Endometrial microvascular endothelial cells (primary cell): ENCODE results near the gene CTU2. TPM values are rescaled to one million over a fixed set of nuclear protein-coding genes. Genes with fewer than 3 reads are reported as not detected.
"Not testable (repeated sequence)": the region's sequence is repeated elsewhere in the genome, so short reads cannot be mapped to it uniquely, and the experiment has no call there.

Experiments
- in situ Hi-C: cut with HindIII; loops from 2 replicates; pipeline ENCODE4 v1.10.0; 2017; ENCODE audit warnings: low sequenced_read_pairs, low pct_unique_long_range_greater_than_20kb; ENCODE audit errors: inconsistent ontology term
- total RNA-seq: library from RNA; depleted of rRNA; stranded (reverse); fragments of >200 nt; gene quantifications from one replicate; pipeline ENCODE4 v1.2.3, GENCODE V29; 2015; ENCODE audit errors: inconsistent ontology term

CTU2 gene
- 21.9 TPM for total RNA-seq

DNA sequence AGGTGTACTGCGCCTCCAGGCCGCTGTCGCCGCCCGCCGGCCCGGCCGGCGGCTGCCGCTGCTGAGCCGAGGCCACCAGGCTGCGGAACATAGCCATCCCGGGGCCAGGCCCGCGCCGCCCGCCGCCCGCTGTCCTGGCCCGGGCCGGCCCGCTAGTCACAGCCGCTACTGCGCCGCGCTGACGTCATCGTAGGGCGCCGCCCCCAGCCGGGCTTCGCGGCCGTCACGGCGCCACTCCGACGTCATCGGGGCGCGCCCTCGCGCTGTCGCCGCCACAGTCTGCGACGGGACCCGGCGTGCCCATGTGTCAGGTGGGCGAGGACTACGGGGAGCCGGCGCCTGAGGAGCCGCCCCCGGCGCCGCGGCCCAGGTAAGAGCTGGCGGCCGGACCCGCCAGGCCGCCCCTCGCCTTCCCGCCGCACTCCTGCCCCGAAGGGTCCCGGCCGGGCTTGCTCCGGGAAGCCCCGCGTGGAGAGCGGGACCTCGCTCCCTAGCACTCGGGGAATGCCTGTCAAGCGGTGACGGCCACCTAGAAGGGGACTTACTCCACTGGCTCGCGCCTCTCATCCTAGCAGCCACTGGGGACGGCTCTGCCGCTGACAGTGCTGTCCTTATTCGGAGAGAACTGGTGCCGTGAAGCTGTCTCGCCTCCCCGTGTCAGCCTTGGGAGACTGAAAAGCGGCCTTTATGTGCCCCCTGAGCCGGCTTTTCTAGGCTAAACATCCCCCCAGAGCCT, at the start of gene CTU2, which contains the start of gene RNF166:
TSS of gene CTU2 (plus strand) at position 275 of the 736 bp plus-strand sequence. CDS start at position 303, 28 bp downstream.
TSS of gene RNF166 (minus strand) at position 180 of the 736 bp plus-strand sequence. CDS start at position 97, 83 bp downstream.
- in situ Hi-C loops = no loop called here

DNA sequence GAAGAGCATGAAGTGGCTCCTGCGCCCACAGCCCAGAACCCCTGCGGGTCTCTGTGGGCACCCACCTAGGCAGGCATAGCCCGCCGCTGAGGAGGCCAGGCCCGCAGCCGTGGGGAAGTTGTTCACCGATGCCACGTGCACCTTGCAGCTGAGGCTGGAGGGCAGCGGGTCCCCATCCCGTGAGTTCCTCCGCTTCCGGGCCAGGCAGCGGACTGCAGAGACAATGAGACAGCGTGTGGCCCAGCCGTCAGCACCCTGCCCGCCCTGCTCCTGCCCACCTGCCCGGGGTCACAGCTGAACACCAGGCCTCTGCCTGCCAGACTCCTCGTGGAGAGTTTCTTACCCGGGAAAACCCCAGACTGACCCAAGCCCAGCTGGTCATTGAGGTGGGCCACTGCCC, 48.9 kb upstream of the CTU2 start:
- in situ Hi-C loops = no loop called here

DNA sequence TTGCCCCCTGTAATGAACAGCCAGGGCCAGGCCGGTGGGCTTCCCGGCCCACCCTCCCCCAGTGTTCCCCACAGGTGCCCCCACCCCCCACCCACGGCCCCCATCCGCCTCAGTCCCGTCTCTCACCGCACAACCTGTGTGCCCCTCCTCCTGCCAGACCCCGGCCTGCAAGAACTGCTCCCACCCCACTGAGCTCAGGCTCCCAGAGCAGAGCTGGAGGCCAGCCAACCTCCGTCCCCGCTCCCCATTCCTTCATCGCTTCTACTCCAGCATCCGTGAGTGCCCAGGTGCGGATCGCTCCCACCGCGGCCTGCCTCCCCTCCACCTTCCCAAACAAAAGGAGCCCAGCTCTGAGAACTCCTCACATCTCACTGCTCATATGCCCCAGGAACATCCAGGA, 47.6 kb upstream of the CTU2 start:
- in situ Hi-C loops = no loop called here

DNA sequence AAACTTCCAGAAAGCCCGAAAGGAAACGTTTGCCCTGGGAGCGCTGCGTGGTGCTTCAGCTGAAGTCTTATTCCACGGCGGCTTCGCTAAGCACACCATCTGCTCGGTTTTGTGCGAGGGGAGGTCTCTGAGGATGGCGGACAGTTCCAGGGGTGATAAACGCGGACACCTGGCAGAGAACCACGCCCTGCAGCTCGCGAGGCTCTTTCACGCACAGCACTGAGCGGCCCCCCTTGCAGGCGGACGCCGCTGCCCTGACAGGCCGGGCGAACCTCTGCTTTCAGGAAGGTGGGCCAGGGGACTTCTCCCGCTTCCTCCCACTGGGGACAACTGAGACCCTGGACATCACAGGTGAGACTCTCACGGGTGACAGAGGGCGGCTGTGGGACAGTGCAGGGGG, 47.1 kb upstream of the CTU2 start:
- in situ Hi-C loops = no loop called here

DNA sequence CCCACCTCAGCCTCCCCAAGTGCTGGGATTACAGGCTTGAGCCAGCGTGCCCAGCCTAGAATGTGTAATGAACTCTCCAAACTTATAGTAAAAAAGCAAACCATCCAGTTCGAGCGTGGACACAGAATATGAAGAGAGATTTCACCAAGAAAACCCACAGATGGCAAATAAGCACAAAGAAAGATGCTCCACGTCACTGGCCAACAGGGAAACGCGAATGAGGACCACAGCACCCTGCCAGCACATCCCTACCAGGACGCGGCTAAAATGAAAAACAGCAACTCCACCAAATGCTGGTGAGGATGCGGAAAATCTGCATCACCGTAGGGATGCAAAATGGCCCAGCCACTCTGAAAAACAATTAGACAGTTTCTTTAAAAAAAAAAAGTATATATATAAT, 44.8 kb upstream of the CTU2 start:
- in situ Hi-C loops = no loop called here

DNA sequence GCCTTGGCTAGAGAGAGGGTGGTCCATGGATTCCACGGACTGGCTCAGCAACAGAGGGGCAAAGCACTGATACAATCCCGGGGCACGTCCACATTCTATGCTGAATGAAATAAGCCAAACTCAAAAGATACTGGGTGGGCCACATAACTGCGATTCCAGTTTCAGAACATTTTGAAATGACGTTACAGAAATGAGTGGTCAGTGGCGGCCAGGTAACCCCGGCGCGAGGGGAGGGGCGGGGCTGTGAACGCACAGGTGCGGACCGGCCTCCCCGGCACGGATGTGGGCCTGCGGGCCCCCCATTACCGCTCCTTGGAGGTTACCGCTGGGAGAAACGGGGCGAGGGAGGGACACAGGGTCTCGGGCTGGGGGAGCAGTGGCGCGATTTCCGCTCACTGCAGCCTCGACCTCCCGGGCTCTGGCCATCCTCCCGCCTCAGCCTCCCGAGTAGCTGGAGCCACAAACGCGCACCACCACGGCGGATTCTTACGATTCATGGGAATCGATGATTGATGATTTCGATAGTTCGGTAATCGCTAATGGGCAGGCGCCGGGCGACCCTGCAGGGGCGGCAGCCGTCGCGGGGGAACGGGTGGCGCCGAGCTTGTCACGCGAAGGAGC, 44.0 kb upstream of the CTU2 start:
- in situ Hi-C loops = no loop called here

DNA sequence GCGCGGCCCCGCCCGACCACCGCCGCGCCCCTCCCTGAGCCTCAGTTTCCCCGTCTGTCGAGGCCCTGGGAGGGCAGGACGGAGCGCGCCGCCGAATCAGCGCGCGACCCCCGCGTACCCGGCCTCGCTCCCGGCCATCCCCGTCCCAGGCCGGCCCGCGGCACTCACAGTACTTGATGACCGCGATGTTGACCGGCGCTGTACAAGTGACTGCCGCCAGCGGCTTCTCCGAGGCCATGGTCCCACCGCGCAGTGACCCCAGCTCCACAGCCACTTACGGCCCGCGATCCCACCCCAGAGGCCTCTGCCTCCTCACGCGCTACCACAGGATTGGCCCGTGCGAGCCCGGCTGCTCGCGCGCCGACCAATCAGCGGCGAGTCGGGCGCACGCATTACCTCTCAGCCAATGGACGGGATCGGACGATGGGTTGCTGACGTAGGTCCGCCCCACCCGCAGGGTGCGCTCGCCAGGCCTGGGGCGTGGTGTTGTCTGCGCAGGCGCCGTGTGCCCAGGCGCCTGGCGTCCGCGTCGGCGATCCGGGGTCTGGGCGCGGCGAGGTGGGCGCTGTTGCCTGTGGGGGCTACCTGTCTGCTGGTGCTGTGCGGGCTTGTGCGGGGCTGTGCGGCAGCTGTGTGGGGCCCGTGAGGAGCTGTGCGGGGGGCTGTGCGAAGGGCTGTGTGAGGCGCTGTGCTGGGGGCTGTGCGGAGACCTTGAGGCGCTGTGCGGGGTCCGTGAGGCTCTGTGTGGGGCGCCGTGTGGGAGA, 43.3 kb upstream of the CTU2 start, which contains the start of gene MVD:
TSS of gene MVD (minus strand) at position 249 of the 764 bp plus-strand sequence. CDS start at position 238, 11 bp downstream.
- in situ Hi-C loops = no loop called here

DNA sequence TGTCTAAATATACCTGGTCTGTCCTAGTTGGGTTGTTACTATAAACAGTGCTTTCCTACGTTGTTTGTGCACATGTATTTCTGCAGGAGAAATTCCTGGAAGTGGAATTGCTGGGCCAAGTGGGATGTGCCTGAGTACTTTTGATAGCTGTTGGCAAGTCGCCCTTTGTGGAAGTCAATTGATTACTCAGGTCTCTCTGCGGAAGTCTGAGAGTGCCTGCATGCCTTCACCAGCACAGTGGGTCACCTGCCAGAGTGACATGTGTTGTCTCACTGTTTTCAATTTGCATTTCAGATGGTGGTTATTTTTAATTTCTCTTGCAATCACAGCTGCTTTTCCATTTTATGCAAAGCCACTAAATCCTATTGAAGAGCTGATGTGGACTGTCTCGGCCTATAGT, 41.2 kb upstream of the CTU2 start:
- in situ Hi-C loops = no loop called here

DNA sequence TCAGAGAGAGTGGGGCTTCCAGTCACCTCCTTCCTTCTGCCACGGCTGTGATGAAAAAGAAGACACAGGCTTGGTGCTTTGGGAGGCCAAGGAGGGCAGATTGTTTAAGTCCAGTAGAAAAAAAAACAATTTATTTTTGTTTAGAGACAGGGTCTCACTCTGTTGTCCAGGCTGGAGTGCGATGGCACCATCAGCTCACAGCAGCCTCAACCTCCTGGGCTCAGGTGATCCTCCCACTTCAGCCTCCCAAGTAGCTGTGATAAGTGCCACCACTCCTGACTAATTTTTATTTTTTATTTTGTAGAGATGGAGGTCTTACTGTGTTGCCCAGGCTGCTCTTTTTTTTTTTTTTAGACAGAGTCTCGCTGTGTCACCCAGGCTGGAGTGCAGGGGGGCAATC, 40.7 kb upstream of the CTU2 start:
- in situ Hi-C loops = no loop called here

DNA sequence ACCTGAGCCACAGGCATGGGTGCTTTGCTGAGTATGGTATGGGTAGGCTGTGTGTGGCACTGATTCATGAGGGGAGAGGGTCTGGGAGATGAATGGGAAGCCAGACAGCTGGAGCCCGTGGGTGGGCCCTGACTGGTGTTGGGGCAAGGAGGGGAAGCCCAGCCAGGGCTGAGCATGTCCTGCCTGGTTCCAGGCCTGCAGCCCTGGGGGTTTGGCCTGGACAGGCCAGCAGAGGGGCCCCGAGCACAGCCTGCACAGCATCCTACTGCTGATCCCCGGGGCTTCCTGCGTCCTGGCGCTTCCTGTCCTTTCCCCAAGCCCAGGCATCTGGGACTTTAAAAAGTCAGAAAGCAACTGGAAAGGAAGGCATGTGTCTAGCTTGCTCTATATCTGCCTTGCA, 38.8 kb upstream of the CTU2 start:
- in situ Hi-C loops = no loop called here

DNA sequence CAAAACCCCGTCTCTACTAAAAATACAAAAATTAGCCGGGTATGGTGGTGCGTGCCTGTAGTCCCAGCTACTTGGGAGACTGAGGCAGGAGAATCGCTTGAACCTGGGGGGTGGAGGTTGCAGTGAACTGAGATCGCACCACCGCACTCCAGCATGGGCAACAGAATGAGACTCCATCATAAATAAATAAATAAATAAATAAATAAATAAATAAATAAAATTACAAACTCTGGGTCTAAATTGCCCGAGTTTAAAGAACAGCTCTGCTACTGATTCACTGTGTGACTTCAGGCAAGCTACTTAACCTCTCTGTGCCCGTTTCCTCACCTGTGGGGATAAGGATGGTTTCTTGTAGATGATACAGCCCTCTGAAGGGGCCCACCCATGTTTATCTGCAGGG, 36.8 kb upstream of the CTU2 start:
- in situ Hi-C loops = not testable (repeated sequence)

DNA sequence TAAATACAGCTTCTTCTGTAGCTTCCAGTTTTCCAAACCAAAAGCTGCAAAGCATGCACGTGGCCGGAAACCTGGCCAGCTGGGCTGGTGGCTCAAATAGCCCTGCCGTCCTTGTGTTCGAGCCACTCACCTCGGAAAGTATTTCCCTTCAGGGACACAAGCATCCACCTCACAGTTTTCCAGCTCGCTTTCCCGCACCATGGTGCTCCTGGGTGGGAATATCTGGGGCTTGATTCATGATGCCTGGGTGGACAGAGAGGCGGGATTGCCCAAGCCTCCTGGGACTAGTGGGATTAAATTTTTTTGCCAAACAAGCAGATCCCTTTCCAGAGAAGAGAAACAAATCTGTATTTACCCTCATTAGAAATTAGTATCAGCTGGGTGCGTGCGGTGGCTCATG, 36.3 kb upstream of the CTU2 start:
- in situ Hi-C loops = no loop called here

DNA sequence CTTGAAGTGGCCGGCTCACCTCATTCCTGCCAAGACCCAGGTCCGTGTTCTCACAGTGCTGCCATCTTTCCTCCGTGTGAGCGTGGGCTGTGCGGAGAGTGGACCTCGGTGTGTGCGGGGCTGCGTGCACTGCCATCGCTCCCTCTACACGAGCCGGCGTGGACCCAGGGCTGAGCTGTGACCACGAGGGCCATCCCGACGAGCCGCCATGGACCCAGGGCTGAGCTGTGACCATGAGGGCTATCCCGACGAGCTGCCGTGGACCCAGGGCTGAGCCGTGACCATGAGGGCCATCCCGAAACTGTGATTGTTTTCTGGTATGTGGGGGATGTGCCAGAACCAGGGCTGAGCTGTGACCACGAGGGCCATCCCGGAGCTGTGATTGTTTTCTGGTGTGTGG, 34.5 kb upstream of the CTU2 start:
- in situ Hi-C loops = no loop called here

DNA sequence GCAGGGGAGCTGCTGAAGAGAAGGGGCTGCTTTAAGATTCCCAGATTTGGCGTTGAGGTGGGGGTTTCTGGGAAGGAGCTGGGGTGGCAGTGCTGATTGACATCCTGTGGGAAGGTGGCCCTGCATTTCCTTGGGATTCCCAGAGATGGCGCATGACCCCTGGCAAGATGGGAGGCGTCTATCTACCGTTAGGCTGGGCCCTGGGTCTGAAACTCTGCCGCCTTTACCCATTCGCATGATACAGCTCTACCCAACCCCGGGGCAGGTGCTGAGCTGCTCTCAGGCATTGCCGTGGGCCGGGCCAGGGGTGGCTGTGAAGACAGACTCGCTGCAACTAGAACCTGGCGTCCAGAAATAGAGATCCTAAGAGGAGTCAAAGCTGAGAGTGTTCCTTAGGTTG, 33.5 kb upstream of the CTU2 start:
- in situ Hi-C loops = no loop called here

DNA sequence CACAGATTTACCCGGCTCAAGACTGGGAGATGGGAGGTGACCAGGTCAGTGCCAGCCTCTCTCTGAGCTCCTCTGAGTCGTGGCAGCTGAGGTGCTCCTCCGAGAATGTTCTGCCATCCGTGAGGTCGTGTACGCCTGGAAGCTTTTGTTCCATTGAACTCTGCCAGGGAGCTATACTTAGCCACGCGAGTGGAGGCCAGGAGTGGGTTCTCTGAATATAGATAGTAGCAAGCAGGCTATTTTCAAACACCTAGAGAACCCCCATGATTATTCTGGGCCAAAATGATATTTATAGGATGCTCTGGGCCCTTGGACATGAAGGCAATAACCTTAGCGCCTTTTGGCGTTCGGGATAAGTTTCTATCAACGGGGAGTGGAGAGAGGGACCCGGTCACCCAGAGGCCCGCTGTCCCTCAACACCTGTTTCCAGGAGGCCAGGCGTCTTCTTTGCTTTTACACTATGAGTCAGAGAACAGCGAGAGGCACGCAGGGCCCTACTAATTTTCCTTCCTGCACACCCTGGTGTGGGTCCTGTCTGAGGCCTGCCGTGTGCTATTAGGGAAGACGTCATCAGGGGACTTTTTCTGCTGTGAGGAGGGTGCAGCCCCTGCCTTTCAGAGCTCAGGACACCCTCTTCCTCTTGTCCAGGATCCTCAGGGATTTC, 32.5 kb upstream of the CTU2 start:
- in situ Hi-C loops = no loop called here

DNA sequence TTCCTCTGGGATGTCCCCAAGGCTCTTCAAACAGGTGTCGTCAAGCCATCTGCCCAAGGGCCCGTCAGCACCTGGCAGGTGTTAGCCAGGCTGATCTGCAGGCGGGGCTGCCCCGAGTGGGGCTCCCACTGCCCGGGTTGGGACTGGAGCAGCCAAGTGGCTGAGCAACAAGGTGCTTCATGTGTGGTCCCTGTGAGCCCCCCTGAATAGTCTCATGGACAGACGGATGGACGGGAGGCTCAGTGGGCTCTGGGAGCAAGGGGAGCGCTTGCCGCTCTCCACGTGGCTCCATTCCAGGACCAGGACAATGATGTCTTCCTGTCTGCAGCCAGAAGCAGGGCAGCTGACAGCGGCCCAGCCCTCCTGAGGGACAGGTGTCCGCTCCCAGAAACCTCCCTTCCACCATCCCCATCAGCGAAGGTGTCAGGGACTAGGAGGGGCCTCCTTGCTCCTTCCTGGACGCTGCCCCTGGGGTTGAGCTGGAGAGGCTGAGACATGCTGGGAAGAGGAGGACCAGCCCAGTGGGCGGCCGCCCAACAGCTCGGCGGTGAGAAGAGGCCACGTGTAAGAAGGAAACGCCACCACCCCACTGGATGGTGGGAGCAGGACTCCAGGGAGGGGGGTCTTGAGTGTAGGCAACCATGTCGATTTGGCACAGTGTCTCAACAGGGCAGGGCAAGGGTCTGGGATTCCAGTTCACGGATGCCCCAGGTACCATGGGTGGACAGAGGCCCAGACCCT, 29.6 kb upstream of the CTU2 start:
- in situ Hi-C loops = no loop called here

DNA sequence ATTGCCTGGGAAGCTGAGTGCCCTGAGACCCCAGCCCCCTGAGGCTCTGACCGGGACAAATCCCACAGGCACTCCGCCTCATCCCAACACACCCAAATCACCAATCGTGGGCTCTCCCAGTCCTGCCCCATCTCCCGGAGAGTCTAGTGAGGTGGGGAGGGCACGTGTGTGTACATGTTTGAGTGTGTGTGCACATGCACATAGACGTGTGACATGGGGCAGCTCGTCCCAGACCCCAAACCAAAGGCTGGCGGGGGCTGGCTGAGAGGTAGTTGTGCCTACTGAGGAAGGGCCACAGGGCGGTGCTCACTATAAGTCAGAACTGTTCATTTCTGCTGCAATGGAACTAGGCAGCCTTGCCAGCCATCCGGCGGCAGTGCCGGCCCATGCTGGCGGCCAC, 28.6 kb upstream of the CTU2 start:
- in situ Hi-C loops = no loop called here

DNA sequence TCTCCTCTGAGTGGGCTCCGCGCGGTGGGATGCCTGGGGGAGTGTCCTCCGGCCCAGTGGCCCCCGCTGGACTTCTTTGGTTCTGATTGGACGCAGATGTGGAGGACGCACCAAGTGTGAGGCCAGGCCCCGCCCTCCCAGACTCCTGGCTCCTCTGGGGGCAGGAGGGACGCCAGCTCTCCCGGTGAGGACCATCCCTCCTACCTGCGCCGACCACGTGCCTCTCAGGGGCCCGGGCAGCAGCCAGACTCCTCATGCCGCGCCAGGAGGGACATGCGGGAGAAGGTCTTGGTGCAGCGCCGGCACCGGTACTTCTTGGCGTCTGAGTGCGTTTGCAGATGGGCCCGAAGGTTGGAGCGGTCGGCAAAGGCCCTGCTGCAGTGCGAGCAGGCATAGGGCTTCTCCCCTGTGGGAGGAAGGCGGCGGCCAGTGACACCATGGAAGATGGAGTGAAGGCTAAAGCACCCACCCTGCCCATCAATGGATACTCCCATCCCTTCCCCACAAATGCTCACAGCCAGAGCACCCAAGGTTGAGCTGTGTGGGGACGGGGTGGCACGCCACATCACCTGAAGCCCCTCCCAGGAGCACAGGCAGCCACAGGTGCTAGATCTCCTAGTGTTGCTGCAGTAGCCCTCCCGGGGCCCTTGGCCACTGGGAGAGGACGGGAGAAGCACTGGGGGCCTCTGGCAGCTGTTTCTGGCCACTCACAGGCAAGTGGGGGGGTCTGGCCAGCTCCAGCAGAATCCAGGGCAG, 27.9 kb upstream of the CTU2 start:
- in situ Hi-C loops = no loop called here
